IPS-15b (cell line): ENCODE results near the gene ZNF407.
A peak's percentile ranks its signal among the peaks of the same experiment; 100 is the strongest.

Experiments
- H3K27me3 ChIP-seq: one replicate; pipeline ENCODE4 v1.6.1; 2013; ENCODE audit warnings: low read length; ENCODE audit not compliant: control insufficient read depth, insufficient read depth
- H3K36me3 ChIP-seq: one replicate; pipeline ENCODE4 v1.6.1; 2013; ENCODE audit warnings: low read length; ENCODE audit not compliant: control insufficient read depth, insufficient read depth
- H3K4me1 ChIP-seq: one replicate; pipeline ENCODE4 v1.6.1; 2013; ENCODE audit warnings: mild to moderate bottlenecking, low read length; ENCODE audit not compliant: control insufficient read depth, insufficient read depth
- H3K4me3 ChIP-seq: one replicate; pipeline ENCODE4 v1.5.1; 2013; ENCODE audit warnings: low read depth, low read length
- H3K9ac ChIP-seq: one replicate; pipeline ENCODE4 v1.6.1; 2013; ENCODE audit warnings: low read depth, mild to moderate bottlenecking, low read length
- H3K9me3 ChIP-seq: one replicate; pipeline ENCODE4 v1.6.1; 2013; ENCODE audit warnings: mild to moderate bottlenecking, low read length; ENCODE audit not compliant: control insufficient read depth, insufficient read depth

The ZNF407 gene

DNA sequence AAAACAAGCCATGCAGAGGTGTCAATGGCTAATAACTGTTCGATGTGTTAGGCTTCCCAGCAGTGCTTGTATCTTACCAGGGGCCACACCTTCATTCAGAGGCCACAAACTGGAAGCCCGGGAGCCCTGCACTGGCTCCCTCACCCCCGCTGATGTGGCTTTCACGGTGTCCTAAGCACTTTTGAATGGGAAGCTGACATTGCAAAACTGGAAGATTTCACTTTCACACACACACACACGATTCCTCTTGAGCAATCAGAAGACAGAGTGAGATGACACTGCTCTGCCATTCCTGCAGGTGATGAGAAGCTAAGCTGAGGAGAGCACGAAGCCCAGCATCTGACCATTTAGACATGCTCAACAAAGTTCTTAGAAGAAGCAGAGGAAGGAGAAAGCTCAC, 8.6 kb upstream of the ZNF407 start:
- H3K4me1 ChIP-seq: no peaks in the 10 kb centered on the region
- H3K9me3 ChIP-seq: no peaks in the 10 kb centered on the region
- peaks cover 2% of the 10 kb centered on the region for H3K27me3 ChIP-seq
- no peaks in the 10 kb centered on the region for H3K36me3 ChIP-seq
- H3K9ac ChIP-seq: no peak overlapping the region
- no peak overlapping the region for H3K4me3 ChIP-seq

- peaks cover 2% of the 10 kb centered on the region for H3K27me3 ChIP-seq
- H3K36me3 ChIP-seq: no peaks in the 10 kb centered on the region
- H3K4me3 ChIP-seq: no peak overlapping the region
- H3K9ac ChIP-seq: no peak overlapping the region
- H3K9me3 ChIP-seq: no peaks in the 10 kb centered on the region
- H3K4me1 ChIP-seq: no peaks in the 10 kb centered on the region
These were observed 7.9 kb upstream of the ZNF407 start for GRCh38 chr18:74589811-74590210.

DNA sequence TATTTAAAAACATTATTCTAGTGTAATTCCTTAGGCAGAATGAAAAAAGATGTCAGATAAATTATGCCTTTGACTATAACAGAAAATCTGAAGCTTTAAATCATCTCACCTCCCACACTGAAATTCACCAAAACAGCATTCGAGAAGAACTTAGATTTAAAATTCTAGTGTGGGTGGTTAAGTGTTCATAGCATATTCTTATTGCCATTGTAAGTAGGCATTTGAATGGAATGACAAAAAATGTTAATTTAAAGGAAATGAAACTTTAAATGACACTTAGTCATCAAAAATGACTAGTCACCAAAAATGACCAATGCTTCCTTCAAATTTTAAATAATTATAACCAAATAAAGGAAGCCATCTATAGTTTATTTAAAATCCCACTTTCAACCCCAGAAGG, 7.0 kb upstream of the ZNF407 start:
- Histone ChIP-seq H3K9ac (no peak overlapping the region), H3K27me3 (peaks cover 2% of the 10 kb centered on the region), H3K36me3 (no peaks in the 10 kb centered on the region), H3K4me1 (no peaks in the 10 kb centered on the region), H3K9me3 (no peaks in the 10 kb centered on the region), H3K4me3 (no peak overlapping the region)

- Histone ChIP-seq H3K27me3 (peaks cover 8% of the 10 kb centered on the region), H3K9me3 (no peaks in the 10 kb centered on the region), H3K9ac (no peak overlapping the region), H3K4me1 (peaks cover 6% of the 10 kb centered on the region), H3K4me3 (no peak overlapping the region), H3K36me3 (peaks cover 4% of the 10 kb centered on the region)
These were observed 2.2 kb upstream of the ZNF407 start for GRCh38 chr18:74595431-74595830.

GRCh38 chr18:74597034-74597661, 522 bp upstream of the ZNF407 start:
- Histone ChIP-seq H3K9me3 (no peaks in the 10 kb centered on the region), H3K4me1 (peaks cover 6% of the 10 kb centered on the region), H3K27me3 (peaks cover 8% of the 10 kb centered on the region)

GRCh38 chr18:74598350-74599001, 806 bp downstream of the ZNF407 start:
- Histone ChIP-seq H3K36me3 (peaks cover 4% of the 10 kb centered on the region), H3K4me1 (peaks cover 6% of the 10 kb centered on the region)

More at GRCh38 chr18:74597034-74597661, 522 bp upstream of the ZNF407 start:
- Histone ChIP-seq H3K36me3 (peaks cover 4% of the 10 kb centered on the region), H3K9ac (peak overlapping the region; percentile 89), H3K4me3 (peak overlapping the region; percentile 96)

GRCh38 chr18:74604361-74604760, 6.7 kb downstream of the ZNF407 start:
- H3K27me3 ChIP-seq: peaks cover 6% of the 10 kb centered on the region
- H3K9me3 ChIP-seq: no peaks in the 10 kb centered on the region
- H3K4me1 ChIP-seq: no peaks in the 10 kb centered on the region
- H3K4me3 ChIP-seq: no peak overlapping the region
- H3K9ac ChIP-seq: no peak overlapping the region
- no peaks in the 10 kb centered on the region for H3K36me3 ChIP-seq

More at GRCh38 chr18:74598350-74599001, 806 bp downstream of the ZNF407 start:
- Histone ChIP-seq H3K9ac (peak overlapping the region; percentile 85), H3K9me3 (no peaks in the 10 kb centered on the region), H3K4me3 (peak overlapping the region; percentile 96), H3K27me3 (peaks cover 8% of the 10 kb centered on the region)

DNA sequence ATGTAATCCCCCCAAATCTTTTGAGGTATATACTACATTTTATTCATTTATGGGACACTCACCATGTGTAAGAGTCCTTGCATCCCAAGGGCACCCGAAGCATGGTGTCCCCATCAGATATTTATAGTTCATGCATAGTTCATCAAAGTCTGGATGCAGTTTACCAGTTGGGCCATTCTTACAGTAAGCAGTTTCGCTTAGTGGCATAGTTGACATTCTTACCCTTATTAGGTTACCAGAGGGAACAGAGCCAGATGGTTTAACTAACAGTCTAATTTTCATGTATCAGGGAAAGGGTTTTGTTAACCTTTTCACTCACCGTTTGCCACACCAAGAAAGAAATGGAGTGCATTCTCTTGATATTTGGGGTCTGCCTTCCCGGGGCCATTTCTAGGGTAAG, 7.1 kb downstream of the ZNF407 start:
- Histone ChIP-seq H3K9me3 (no peaks in the 10 kb centered on the region), H3K9ac (no peak overlapping the region), H3K36me3 (no peaks in the 10 kb centered on the region), H3K4me3 (no peak overlapping the region), H3K4me1 (no peaks in the 10 kb centered on the region), H3K27me3 (peaks cover 3% of the 10 kb centered on the region)

DNA sequence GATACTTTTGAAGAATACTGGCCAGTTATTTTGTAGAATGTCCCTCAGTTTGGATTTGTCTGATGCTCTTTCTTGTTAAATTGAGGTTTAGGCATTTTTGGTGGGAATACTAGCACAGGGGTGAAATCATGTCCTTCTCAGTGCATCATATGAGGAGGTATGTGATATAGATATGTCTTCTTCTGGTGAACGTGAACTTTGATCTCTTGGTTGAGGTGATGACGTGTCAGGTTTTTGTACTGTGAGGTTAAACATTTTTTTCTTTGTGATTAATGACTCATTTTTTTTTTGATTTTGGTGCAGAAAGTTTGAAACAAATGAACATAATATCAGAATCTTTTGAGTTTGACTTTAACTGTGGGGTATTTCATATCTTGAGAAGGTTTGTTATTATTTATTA, 11.0 kb downstream of the ZNF407 start:
- Histone ChIP-seq H3K4me1 (no peaks in the 10 kb centered on the region), H3K4me3 (no peak overlapping the region)

DNA sequence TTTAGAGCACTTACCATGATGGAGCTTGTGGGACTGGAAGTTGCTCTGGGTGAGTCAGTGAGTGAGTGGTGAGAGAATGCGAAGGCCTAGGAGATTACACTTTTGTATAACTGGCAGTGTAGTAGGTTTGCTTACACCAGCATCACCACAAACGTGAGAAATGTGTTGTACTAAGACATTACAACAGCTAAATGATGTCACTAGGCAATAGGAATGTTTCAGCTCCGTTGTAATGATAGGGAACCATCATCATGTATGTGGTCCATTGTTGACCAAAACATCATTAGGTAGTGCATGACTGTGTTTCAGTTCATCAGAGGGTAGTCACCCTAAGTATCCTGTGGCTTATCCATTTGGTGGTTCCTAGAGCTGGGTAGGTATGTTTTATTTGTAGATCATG, 11.9 kb downstream of the ZNF407 start:
- H3K27me3 ChIP-seq: no peaks in the 10 kb centered on the region

More for the DNA sequence above, 11.0 kb downstream of the ZNF407 start:
- Histone ChIP-seq H3K36me3 (no peaks in the 10 kb centered on the region), H3K9me3 (no peaks in the 10 kb centered on the region), H3K9ac (no peak overlapping the region), H3K27me3 (no peaks in the 10 kb centered on the region)

DNA sequence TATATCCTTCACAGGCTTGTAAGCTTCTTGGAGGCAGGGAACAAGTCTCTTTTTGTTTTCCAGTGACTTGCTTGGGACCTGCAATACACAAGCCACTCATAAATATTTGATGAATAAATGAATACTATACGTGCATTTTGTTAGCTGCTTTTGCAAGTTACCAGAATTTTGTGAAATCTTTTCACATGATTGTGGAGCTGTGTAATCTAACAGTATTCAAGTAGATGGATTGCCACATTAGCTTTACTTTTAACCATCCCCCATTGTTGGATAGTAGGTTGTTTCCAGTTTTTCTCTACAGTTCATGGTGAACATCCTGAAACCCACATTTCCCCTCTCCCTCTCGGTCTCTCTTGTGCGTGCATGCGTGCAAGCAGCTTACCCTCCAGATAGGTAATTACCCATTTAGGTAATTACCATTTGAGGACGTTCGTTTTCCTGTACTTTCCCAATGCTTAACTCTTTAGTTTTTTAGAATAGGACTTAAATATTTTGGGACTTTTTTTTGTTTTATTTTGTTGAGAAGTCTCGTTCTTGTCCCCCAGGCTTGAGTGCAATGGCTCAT, 12.5 kb downstream of the ZNF407 start:
- Histone ChIP-seq H3K27me3 (no peaks in the 10 kb centered on the region), H3K4me1 (no peaks in the 10 kb centered on the region), H3K36me3 (no peaks in the 10 kb centered on the region), H3K9me3 (no peaks in the 10 kb centered on the region), H3K9ac (no peak overlapping the region), H3K4me3 (no peak overlapping the region)

More for the DNA sequence above, 11.9 kb downstream of the ZNF407 start:
- Histone ChIP-seq H3K36me3 (no peaks in the 10 kb centered on the region), H3K9me3 (no peaks in the 10 kb centered on the region), H3K9ac (no peak overlapping the region), H3K4me1 (no peaks in the 10 kb centered on the region), H3K4me3 (no peak overlapping the region)

GRCh38 chr18:74610860-74611259, 13.2 kb downstream of the ZNF407 start:
- no peak overlapping the region for H3K9ac ChIP-seq
- H3K36me3 ChIP-seq: no peaks in the 10 kb centered on the region
- no peaks in the 10 kb centered on the region for H3K27me3 ChIP-seq
- H3K9me3 ChIP-seq: no peaks in the 10 kb centered on the region
- no peaks in the 10 kb centered on the region for H3K4me1 ChIP-seq
- no peak overlapping the region for H3K4me3 ChIP-seq
